SK-N-SH treated with all-trans-retinoic acid at 6 μM for 48 hours (cell line): ENCODE measurements around the gene PSAPL1.

Experiments used
- BACH2 ChIP-seq: fragments of 250-450 bp; sonication (Bioruptor Pico); IDR thresholded peaks from 2 replicates; pipeline ENCODE4 v1.9.0; 2021; ENCODE audit warnings: mild to moderate bottlenecking, borderline replicate concordance
- RARB ChIP-seq: fragments of 250-450 bp; sonication (Bioruptor Pico); IDR thresholded peaks from 2 replicates; pipeline ENCODE4 v1.8.0; 2021; ENCODE audit warnings: mild to moderate bottlenecking, moderate library complexity
- ZNF70 ChIP-seq: fragments of 450-650 bp; formaldehyde crosslinking; IDR thresholded peaks from 2 replicates; pipeline ENCODE4 v1.5.0; 2020; ENCODE audit warnings: mild to moderate bottlenecking, moderate library complexity
- TF ChIP-seq, protein P1 (sequence below): fragments of 250-450 bp; sonication (Bioruptor Pico); IDR thresholded peaks from 2 replicates; pipeline ENCODE4 v1.8.0; 2020; ENCODE audit warnings: mild to moderate bottlenecking, moderate library complexity, borderline replicate concordance
- TF ChIP-seq, protein P2 (sequence below): fragments of 250-450 bp; sonication (Bioruptor Pico); IDR thresholded peaks from 2 replicates; pipeline ENCODE4 v1.5.1; 2021; ENCODE audit warnings: mild to moderate bottlenecking, moderate library complexity

DNA sequence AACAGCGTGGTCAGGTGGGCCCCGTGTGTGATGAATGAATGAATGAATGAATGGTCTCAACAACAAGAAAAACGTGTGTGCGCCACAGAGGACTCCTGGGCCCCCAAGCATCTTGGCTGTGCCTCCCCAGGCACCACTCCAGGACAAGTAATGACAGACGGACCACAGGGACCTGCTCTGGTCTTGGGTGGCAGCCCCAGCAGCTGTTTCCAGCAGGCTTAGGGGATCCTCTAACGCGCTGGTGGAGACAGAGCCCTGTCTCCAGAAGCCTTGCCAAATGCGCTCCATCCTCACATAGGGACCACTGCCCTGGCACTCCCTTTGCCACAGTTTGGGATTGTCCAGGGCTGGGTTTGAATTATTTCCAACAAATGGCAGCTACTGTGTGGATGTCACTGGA, 39.1 kb downstream of the PSAPL1 start:
- TF ChIP-seq, protein P1, sequence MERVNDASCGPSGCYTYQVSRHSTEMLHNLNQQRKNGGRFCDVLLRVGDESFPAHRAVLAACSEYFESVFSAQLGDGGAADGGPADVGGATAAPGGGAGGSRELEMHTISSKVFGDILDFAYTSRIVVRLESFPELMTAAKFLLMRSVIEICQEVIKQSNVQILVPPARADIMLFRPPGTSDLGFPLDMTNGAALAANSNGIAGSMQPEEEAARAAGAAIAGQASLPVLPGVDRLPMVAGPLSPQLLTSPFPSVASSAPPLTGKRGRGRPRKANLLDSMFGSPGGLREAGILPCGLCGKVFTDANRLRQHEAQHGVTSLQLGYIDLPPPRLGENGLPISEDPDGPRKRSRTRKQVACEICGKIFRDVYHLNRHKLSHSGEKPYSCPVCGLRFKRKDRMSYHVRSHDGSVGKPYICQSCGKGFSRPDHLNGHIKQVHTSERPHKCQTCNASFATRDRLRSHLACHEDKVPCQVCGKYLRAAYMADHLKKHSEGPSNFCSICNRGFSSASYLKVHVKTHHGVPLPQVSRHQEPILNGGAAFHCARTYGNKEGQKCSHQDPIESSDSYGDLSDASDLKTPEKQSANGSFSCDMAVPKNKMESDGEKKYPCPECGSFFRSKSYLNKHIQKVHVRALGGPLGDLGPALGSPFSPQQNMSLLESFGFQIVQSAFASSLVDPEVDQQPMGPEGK (CRISPR knock-in tag): no peak
- no peak for TF ChIP-seq BACH2 (CRISPR knock-in tag)
- no peak for TF ChIP-seq RARB (CRISPR knock-in tag)
- TF ChIP-seq ZNF70 (CRISPR knock-in tag): no peak
- TF ChIP-seq, protein P2, sequence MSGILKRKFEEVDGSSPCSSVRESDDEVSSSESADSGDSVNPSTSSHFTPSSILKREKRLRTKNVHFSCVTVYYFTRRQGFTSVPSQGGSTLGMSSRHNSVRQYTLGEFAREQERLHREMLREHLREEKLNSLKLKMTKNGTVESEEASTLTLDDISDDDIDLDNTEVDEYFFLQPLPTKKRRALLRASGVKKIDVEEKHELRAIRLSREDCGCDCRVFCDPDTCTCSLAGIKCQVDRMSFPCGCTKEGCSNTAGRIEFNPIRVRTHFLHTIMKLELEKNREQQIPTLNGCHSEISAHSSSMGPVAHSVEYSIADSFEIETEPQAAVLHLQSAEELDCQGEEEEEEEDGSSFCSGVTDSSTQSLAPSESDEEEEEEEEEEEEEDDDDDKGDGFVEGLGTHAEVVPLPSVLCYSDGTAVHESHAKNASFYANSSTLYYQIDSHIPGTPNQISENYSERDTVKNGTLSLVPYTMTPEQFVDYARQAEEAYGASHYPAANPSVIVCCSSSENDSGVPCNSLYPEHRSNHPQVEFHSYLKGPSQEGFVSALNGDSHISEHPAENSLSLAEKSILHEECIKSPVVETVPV (CRISPR knock-in tag): no peak
